Vagina (tissue), 2 donors: ENCODE data around the gene HYOU1.

Source experiments
- CTCF ChIP-seq, 3 experiments: fragments of 450-650 bp in 2 of 3; fragments of 200-600 bp in 1 of 3; sonication (generic) in 1 of 3; IDR thresholded peaks; one replicate each; pipeline ENCODE4 v1.5.1; 2017 to 2019; ENCODE audit warnings: antibody characterized with exemption in 3 of 3, mild to moderate bottlenecking in 2 of 3, moderate library complexity in 2 of 3
- POLR2A ChIP-seq, 2 donors: fragments of 450-650 bp; IDR thresholded peaks; one replicate each; pipeline ENCODE4 v1.6.1; 2017; ENCODE audit warnings: antibody characterized with exemption in 2 of 2, mild to moderate bottlenecking in 2 of 2, moderate library complexity in 2 of 2
- POLR2AphosphoS5 ChIP-seq, 2 donors: sonication (generic); formaldehyde crosslinking; IDR thresholded peaks; one replicate each; pipeline ENCODE4 v1.9.0; 2017; ENCODE audit warnings: antibody characterized with exemption in 2 of 2, mild to moderate bottlenecking in 2 of 2, low read depth in 1 of 2; ENCODE audit not compliant: insufficient read depth in 1 of 2

DNA sequence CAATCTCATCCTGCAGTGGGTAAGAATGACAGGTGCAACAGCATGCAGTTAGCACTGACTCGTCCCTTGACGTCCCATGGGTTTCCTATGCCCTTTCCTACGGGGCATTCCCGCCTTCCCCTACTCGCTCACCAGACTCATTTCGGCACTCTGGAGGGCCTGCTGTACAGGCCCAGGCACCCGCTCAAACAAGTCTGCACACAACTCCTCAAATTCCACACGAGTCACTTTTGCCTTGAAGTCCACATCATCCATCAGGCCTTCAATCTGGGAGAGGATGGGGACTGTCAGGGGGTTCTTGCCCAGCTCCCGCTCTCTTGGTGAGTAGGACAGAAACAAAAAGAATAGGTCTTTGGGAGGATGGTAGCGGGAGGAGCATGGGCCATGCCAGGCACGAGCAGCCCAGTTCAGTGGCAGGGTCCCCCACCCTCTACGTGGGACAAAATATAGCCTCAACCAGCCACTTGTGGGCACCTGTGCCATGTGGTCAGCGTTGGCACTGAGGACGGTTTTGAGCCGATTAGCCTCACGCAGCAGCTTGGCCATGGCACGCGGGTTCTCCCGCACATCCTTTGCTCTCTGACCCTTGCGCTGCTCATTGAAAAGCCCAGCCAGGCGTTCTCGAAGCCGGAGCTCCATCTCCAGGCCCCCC is 4.7 kb downstream of the HYOU1 start:
- TF ChIP-seq CTCF (IDR thresholded peaks at IDR 0.05) (no peak), POLR2AphosphoS5 (IDR thresholded peaks at IDR 0.05; ENCODE audit: insufficient read depth in 1 of 2, low read depth in 1 of 2) (no peak), POLR2A (IDR thresholded peaks at IDR 0.05) (no peak)
